IMR-90 (cell line): ENCODE data around the gene MAML1.

ENCODE experiments used
- BHLHE40 ChIP-seq: fragments of 150-350 bp; IDR thresholded peaks from 2 replicates; pipeline ENCODE4 v1.6.1; 2016; ENCODE audit warnings: mild to moderate bottlenecking, low read depth, low read length
- CEBPB ChIP-seq: IDR thresholded peaks from 2 replicates; pipeline ENCODE4 v1.6.1; 2012; ENCODE audit warnings: low read depth, low read length, improper control_type of control experiment
- CHD1 ChIP-seq: IDR thresholded peaks from 2 replicates; pipeline ENCODE4 v1.6.1; 2012; ENCODE audit warnings: low read depth, low read length, improper control_type of control experiment
- FOS ChIP-seq: fragments of 150-350 bp; IDR thresholded peaks from 2 replicates; pipeline ENCODE4 v1.6.1; 2016; ENCODE audit warnings: low read depth, low read length
- MAZ ChIP-seq: IDR thresholded peaks from 2 replicates; pipeline ENCODE4 v1.6.1; 2012; ENCODE audit warnings: low read depth, mild to moderate bottlenecking, low read length, improper control_type of control experiment, moderate library complexity, borderline replicate concordance
- MXI1 ChIP-seq: IDR thresholded peaks from 2 replicates; pipeline ENCODE4 v1.6.1; 2012; ENCODE audit warnings: low read depth, mild to moderate bottlenecking, low read length, moderate library complexity, borderline replicate concordance
- NFE2L2 ChIP-seq: fragments of 150-350 bp; IDR thresholded peaks from 2 replicates; pipeline ENCODE4 v1.6.1; 2016; ENCODE audit warnings: low read depth, mild to moderate bottlenecking, low read length
- POLR2A ChIP-seq: IDR thresholded peaks from 2 replicates; pipeline ENCODE4 v1.6.1; 2012; ENCODE audit warnings: mild to moderate bottlenecking, low read depth, low read length
- RAD21 ChIP-seq: IDR thresholded peaks from 2 replicates; pipeline ENCODE4 v1.6.1; 2012; ENCODE audit warnings: low read length, improper control_type of control experiment
- RCOR1 ChIP-seq: IDR thresholded peaks from 2 replicates; pipeline ENCODE4 v1.6.1; 2012; ENCODE audit warnings: mild to moderate bottlenecking, low read length, improper control_type of control experiment; ENCODE audit not compliant: insufficient replicate concordance
- RFX5 ChIP-seq: IDR thresholded peaks from 2 replicates; pipeline ENCODE4 v1.8.0; 2012; ENCODE audit warnings: low read depth, mild to moderate bottlenecking, low read length, moderate library complexity
- SMC3 ChIP-seq: fragments of 150-350 bp; IDR thresholded peaks from 2 replicates; pipeline ENCODE4 v1.6.1; 2016; ENCODE audit warnings: low read depth, mild to moderate bottlenecking, antibody characterized with exemption, low read length, moderate library complexity
- TF ChIP-seq, protein P1 (sequence below): conservative IDR thresholded peaks from 2 replicates; pipeline ENCODE4 v1.5.1; 2012; ENCODE audit warnings: mild to moderate bottlenecking, low read depth, low read length, improper control_type of control experiment
- TF ChIP-seq, protein P2 (sequence below): fragments of 150-350 bp; IDR thresholded peaks from 2 replicates; pipeline ENCODE4 v1.6.1; 2016; ENCODE audit warnings: low read depth, mild to moderate bottlenecking, low read length, moderate library complexity, borderline replicate concordance

DNA sequence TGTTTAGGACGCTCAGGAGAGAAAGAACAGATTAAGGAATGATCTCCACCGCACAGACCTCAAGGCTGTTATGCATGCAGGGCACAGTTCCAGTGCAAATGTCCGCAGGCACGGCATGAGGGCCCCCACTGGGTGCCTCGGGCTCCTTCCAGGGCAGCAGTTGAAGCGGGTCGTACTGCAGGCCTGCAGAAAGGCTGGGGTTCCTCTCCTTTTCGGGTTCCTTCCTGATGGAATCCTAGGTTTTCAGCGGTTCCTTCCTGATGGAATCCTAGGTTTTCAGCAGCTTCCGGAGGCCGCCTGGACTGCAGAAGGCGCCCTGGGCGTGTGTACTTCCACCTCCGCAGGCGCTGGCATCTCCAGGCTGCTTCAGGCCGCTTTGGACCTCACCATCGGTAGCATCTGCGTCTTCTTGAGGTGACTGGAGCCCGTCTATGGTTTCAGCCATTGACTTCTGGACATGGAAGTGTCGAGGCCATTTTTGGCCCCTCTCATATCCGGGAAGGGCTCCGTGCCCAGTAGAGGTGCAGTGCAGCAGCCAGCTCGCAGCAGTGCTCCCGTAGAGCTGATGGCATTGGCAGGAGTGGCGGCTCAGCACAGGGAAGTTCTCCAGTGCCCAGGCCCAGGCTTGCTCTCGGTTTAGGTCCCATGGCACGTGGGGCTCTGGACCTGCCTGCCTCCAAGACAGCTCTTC, 79.7 kb downstream of the MAML1 start:
- no peak for TF ChIP-seq POLR2A
- TF ChIP-seq, protein P1, sequence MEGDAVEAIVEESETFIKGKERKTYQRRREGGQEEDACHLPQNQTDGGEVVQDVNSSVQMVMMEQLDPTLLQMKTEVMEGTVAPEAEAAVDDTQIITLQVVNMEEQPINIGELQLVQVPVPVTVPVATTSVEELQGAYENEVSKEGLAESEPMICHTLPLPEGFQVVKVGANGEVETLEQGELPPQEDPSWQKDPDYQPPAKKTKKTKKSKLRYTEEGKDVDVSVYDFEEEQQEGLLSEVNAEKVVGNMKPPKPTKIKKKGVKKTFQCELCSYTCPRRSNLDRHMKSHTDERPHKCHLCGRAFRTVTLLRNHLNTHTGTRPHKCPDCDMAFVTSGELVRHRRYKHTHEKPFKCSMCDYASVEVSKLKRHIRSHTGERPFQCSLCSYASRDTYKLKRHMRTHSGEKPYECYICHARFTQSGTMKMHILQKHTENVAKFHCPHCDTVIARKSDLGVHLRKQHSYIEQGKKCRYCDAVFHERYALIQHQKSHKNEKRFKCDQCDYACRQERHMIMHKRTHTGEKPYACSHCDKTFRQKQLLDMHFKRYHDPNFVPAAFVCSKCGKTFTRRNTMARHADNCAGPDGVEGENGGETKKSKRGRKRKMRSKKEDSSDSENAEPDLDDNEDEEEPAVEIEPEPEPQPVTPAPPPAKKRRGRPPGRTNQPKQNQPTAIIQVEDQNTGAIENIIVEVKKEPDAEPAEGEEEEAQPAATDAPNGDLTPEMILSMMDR = no peak
- TF ChIP-seq, protein P2, sequence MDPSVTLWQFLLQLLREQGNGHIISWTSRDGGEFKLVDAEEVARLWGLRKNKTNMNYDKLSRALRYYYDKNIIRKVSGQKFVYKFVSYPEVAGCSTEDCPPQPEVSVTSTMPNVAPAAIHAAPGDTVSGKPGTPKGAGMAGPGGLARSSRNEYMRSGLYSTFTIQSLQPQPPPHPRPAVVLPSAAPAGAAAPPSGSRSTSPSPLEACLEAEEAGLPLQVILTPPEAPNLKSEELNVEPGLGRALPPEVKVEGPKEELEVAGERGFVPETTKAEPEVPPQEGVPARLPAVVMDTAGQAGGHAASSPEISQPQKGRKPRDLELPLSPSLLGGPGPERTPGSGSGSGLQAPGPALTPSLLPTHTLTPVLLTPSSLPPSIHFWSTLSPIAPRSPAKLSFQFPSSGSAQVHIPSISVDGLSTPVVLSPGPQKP = no peak
- TF ChIP-seq MXI1 = no peak
- no peak for TF ChIP-seq NFE2L2
- no peak for TF ChIP-seq SMC3
- no peak for TF ChIP-seq RFX5
- TF ChIP-seq MAZ = no peak
- TF ChIP-seq RAD21 = no peak
- TF ChIP-seq BHLHE40 = no peak
- TF ChIP-seq FOS = no peak
- no peak for TF ChIP-seq RCOR1
- TF ChIP-seq CHD1 = no peak
- TF ChIP-seq CEBPB = no peak
